ENCODE data around the gene SERPINI2. TPM values are rescaled to one million over a fixed set of nuclear protein-coding genes. Genes with fewer than 3 reads are reported as not detected.

The SERPINI2 gene
- total RNA-seq, 4 donors from 2014 or later, result 2.7 TPM; not detected in 3

- TF ChIP-seq CTCF (IDR thresholded peaks at IDR 0.05), result no peak
- no peak for DNase-seq (ENCODE audit: low spot score)
- no peak for ATAC-seq (ENCODE audit: low FRiP score)
These were observed 66.9 kb downstream of the SERPINI2 start for GRCh38 chr3:167406876-167407492.

- ATAC-seq (ENCODE audit: low FRiP score), result no peak
- DNase-seq (ENCODE audit: low spot score), result no peak
- no peak for TF ChIP-seq CTCF (IDR thresholded peaks at IDR 0.05)
These were observed 76.0 kb downstream of the SERPINI2 start for GRCh38 chr3:167397826-167398225.

DNA sequence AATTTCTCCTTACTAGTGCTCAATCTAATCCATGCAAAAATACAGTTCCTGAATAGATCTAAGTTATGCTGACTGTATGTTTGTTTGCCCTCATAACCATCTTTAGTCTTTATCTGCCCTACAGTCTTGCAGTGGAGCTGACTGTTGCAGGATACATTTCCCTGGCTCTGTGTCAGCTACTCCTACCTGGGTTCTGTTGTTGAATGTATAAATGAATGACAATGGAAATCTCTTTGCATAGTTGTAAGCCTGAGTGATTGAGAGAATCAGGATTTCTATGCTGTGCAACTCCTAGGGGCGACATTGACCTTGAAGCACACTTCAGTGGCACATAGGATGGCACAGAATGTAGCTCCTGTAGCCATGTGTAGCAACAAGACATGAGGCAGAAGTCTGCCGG lies 77.8 kb downstream of the SERPINI2 start:
- no peak for DNase-seq (ENCODE audit: low spot score)
- no peak for ATAC-seq (ENCODE audit: low FRiP score)
- TF ChIP-seq CTCF (IDR thresholded peaks at IDR 0.05), result no peak

GRCh38 chr3:167394003-167394402 lies 79.8 kb downstream of the SERPINI2 start:
- TF ChIP-seq CTCF (IDR thresholded peaks at IDR 0.05), result no peak
- ATAC-seq (ENCODE audit: low FRiP score) (no peak), DNase-seq (ENCODE audit: low spot score) (no peak)

Other genes starting within 250 kb of the SERPINI2 start
- gene ZBBX, start 93.7 kb downstream of the SERPINI2 start, total RNA-seq, result not detected
- gene WDR49, start 179.9 kb upstream of the SERPINI2 start, total RNA-seq, result 1 to 10 TPM in 2 of 4 donors, under 1 TPM in 2; 0.31 to 3.2 (median 1.0) TPM